ENCODE results near the gene HAGHL.

- TF ChIP-seq CTCF (conservative IDR thresholded peaks at IDR 0.05; ENCODE audit: low read depth, low read length) (no peak), EZH2 (IDR thresholded peaks at IDR 0.05; ENCODE audit: borderline replicate concordance, low read depth, low read length, poor library complexity, severe bottlenecking) (no peak)
These were observed 3.1 kb downstream of the HAGHL start for GRCh38 chr16:729768-730665.

Measured in A673 (cell line).